K562 (cell line): ENCODE data around the gene STUB1. TPM values are rescaled to one million over a fixed set of nuclear protein-coding genes. Genes with fewer than 3 reads are reported as not detected.
A peak's percentile ranks its signal among the peaks of the same experiment; 100 is the strongest.

Experiments used
- BRD9 ChIP-seq: fragments of 450-650 bp; IDR thresholded peaks from 2 replicates; pipeline ENCODE4 v1.6.1; 2018; ENCODE audit warnings: low read depth; ENCODE audit not compliant: partially characterized antibody
- CBX2 ChIP-seq: fragments of 200-600 bp; sonication (generic); IDR thresholded peaks from one replicate; pipeline ENCODE4 v1.6.1; 2012; ENCODE audit warnings: mild to moderate bottlenecking, low read length, inconsistent platforms; ENCODE audit not compliant: insufficient read depth, poor library complexity, severe bottlenecking
- DNMT1 ChIP-seq: fragments of 450-650 bp; IDR thresholded peaks from 2 replicates; pipeline ENCODE4 v1.6.1; 2016; ENCODE audit warnings: antibody characterized with exemption, mild to moderate bottlenecking
- E2F4 ChIP-seq: sonication (generic); formaldehyde crosslinking; IDR thresholded peaks from 2 replicates; pipeline ENCODE4 v1.8.0; 2022; ENCODE audit warnings: mild to moderate bottlenecking, low read depth, missing genetic modification reagents
- FOXJ3 ChIP-seq: sonication (generic); formaldehyde crosslinking; IDR thresholded peaks from 2 replicates; pipeline ENCODE4 v1.4.0; 2020; ENCODE audit warnings: mild to moderate bottlenecking, missing genetic modification reagents
- NR2C1 ChIP-seq, 2 experiments: fragments of 450-650 bp; IDR thresholded peaks; 2 replicates each; pipeline ENCODE4 v1.6.1; 2017; ENCODE audit warnings: mild to moderate bottlenecking in 2 of 2, antibody characterized with exemption in 1 of 2, inconsistent platforms in 1 of 2, missing compliant biosample characterization in 1 of 2, missing genetic modification characterization in 1 of 2
- PHF21A ChIP-seq: fragments of 450-650 bp; IDR thresholded peaks from 2 replicates; pipeline ENCODE4 v1.6.1; 2017; ENCODE audit warnings: low read depth, borderline replicate concordance
- POLR2B ChIP-seq: fragments of 450-650 bp; IDR thresholded peaks from 2 replicates; pipeline ENCODE4 v1.6.1; 2018; ENCODE audit warnings: low read depth; ENCODE audit not compliant: partially characterized antibody
- SPI1 ChIP-seq: IDR thresholded peaks from 2 replicates; pipeline ENCODE4 v1.6.1; 2011; ENCODE audit warnings: low read depth, low read length, control low read depth, borderline replicate concordance
- TFE3 ChIP-seq: fragments of 450-650 bp; formaldehyde crosslinking; IDR thresholded peaks from 2 replicates; pipeline ENCODE4 v1.4.0; 2020; ENCODE audit warnings: mild to moderate bottlenecking, mixed read lengths
- XRCC5 ChIP-seq: fragments of 200-400 bp; formaldehyde crosslinking; IDR thresholded peaks from 2 replicates; pipeline ENCODE4 v1.6.1; 2017; ENCODE audit warnings: low read depth, mild to moderate bottlenecking, low read length
- ZBTB5 ChIP-seq: fragments of 450-650 bp; IDR thresholded peaks from 2 replicates; pipeline ENCODE4 v1.6.1; 2017; ENCODE audit warnings: antibody characterized with exemption
- ZNF184 ChIP-seq: sonication (generic); formaldehyde crosslinking; IDR thresholded peaks from 2 replicates; pipeline ENCODE4 v1.5.0; 2020; ENCODE audit warnings: missing genetic modification reagents
- ZNF316 ChIP-seq: fragments of 450-650 bp; IDR thresholded peaks from 2 replicates; pipeline ENCODE4 v1.6.1; 2016
- ZNF395 ChIP-seq: fragments of 200-800 bp; sonication (Bioruptor generic); IDR thresholded peaks from 2 replicates; pipeline ENCODE4 v1.6.1; 2017; ENCODE audit warnings: missing genetic modification characterization, missing compliant biosample characterization
- polyA plus RNA-seq, 8 experiments: library from polyadenylated mRNA; depleted of rRNA in 4 of 8; stranded (reverse) in 5 of 8; unstranded in 3 of 8; fragments of >200 nt; fragmentation: Nextera tagmentation in 2 of 8; fragmentation: Illumina TruSeq in 1 of 8; extraction: Ambion mirVana in 2 of 8; extraction: Trizol in 1 of 8; gene quantifications; 2 replicates each; pipeline versions ENCODE4 v1.2.1 to v1.2.3, GENCODE V29; 2011 to 2014; ENCODE audit warnings: inconsistent platforms in 1 of 8, missing spikeins in 1 of 8
- total RNA-seq, 7 experiments: library from RNA; depleted of rRNA in 6 of 7; stranded (reverse); fragments of >200 nt in 6 of 7; fragmentation: Illumina TruSeq in 2 of 7; extraction: Trizol in 2 of 7; gene quantifications; 2 replicates each; pipeline versions ENCODE4 v1.2.1 to v1.2.3, GENCODE V29; 2011 to 2021; ENCODE audit warnings: low replicate concordance in 1 of 7

Gene STUB1
- total and polyA plus RNA-seq, 9 of the 15 experiments (the other 6 are each of a cell fraction or from before 2014, with no cell fraction given), result 10.6 to 251 (median 152) TPM

- TF ChIP-seq NR2C1 (IDR thresholded peaks at IDR 0.05), result no peak
- peak; percentile 31; the same call in 1 of the 2 replicates for TF ChIP-seq NR2C1 (tag; IDR thresholded peaks at IDR 0.05)
- TF ChIP-seq ZBTB5, result no peak
- peak; percentile 12; the same call in 1 of the 2 replicates for TF ChIP-seq TFE3 (CRISPR knock-in tag)
- TF ChIP-seq POLR2B, result no peak
- TF ChIP-seq CBX2, result no peak
- no peak for TF ChIP-seq PHF21A
- peak; percentile 60; the same call in 1 of the 2 replicates for TF ChIP-seq ZNF395 (CRISPR knock-in tag)
- no peak for TF ChIP-seq BRD9
- TF ChIP-seq XRCC5, result no peak
- TF ChIP-seq FOXJ3 (CRISPR knock-in tag), result no peak
- no peak for TF ChIP-seq DNMT1
- no peak for TF ChIP-seq ZNF184
- peak; percentile 50; the same call in 1 of the 2 replicates for TF ChIP-seq E2F4 (CRISPR knock-in tag)
- no peak for TF ChIP-seq SPI1
- TF ChIP-seq ZNF316, result peak; percentile 5; the same call in 1 of the 2 replicates
Measured at GRCh38 chr16:695355-696089, 15.3 kb downstream of the STUB1 start (continued).
